GM23248 (cell line): ENCODE data around the gene ZNF318.

Source experiments
- EZH2 ChIP-seq: fragments of 200-600 bp; sonication (generic); IDR thresholded peaks from 2 replicates; pipeline ENCODE4 v1.6.1; 2018; ENCODE audit warnings: antibody characterized with exemption, mild to moderate bottlenecking; ENCODE audit not compliant: insufficient read depth, poor library complexity, severe bottlenecking
- EZH2phosphoT487 ChIP-seq: fragments of 200-600 bp; sonication (generic); IDR thresholded peaks from 2 replicates; pipeline ENCODE4 v1.6.1; 2018; ENCODE audit warnings: antibody characterized with exemption, moderate library complexity, mild to moderate bottlenecking, low read depth; ENCODE audit not compliant: insufficient read depth

DNA sequence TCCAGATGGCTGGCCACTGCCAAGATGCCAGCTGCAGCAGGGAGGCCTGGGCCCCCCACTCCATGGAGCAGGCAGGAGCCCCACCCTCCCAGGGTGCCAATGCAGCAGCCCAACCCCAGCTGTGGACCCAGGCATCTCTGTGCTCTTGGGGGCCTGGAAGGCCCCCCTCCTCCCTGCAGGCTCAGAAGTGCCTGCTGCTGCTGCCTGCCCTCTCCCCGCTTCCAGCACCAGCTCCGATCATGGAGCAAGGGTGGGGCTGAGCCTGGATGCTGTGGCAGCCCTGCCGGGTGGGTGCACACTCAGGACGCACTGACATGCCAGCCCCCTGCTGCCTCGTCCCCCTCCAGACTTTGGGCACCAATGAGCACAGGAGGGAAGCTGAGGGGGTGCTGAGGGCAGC lies 43.1 kb upstream of the ZNF318 start:
- no peak for TF ChIP-seq EZH2phosphoT487
- no peak for TF ChIP-seq EZH2
